Measurements from ENCODE around the gene OSBPL6. TPM values are rescaled to one million over a fixed set of nuclear protein-coding genes. Genes with fewer than 3 reads are reported as not detected.

OSBPL6 gene
- total and polyA plus RNA-seq, 9 of the 15 experiments (the other 6 are each of a cell fraction or from before 2014, with no cell fraction given), result 3.4 to 12.7 (median 9.3) TPM

DNA sequence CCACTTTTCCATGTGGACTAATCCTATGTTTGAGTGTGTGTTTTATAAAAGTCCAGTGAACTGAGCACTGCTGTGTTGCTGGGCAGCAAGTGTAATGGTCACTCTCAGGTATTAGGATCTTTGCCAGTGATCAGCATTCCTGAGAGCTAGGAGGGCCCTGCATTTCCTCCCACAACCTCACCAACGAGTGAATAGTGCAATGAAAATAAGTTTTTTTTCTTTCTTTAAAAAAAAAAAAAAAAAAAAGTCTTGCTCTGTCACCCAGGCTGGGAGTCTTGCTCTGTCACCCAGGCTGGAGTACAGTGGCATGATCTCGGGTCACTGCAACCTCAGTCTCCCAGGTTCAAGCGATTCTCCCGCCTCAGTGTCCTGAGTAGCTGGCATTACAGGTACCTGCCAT, 6.5 kb upstream of the OSBPL6 start:
- H4K20me1 ChIP-seq (replicated peaks; ENCODE audit: control insufficient read depth, insufficient read depth, low read length), result no peaks in the 10 kb centered on the region
- FAIRE-seq (no peak), ATAC-seq (no peak), DNase-seq (ENCODE audit: extremely low read depth in 1 of 4, low spot score in 3 of 4) (no peak)
- intact Hi-C loops (cut with micrococcal nuclease), result no loop called here
- H3K9me1 ChIP-seq (ENCODE audit: control insufficient read depth, insufficient read depth, low read length), result no peaks in the 10 kb centered on the region
- TF ChIP-seq DIDO1 (tag; IDR thresholded peaks at IDR 0.05; ENCODE audit: low read depth), result no peak
- no peak for TF ChIP-seq TOE1 (IDR thresholded peaks at IDR 0.05; ENCODE audit: borderline replicate concordance)
- no peak for TF ChIP-seq TOE1 (CRISPR knock-in tag; IDR thresholded peaks at IDR 0.05; ENCODE audit: borderline replicate concordance, low read depth)
- TF ChIP-seq ZNF232 (CRISPR knock-in tag; IDR thresholded peaks at IDR 0.05), result no peak
- no peak for TF ChIP-seq MEF2A (IDR thresholded peaks at IDR 0.05; ENCODE audit: control insufficient read depth, low read depth, low read length)
- TF ChIP-seq FOXJ2 (tag; IDR thresholded peaks at IDR 0.05), result no peak
- TF ChIP-seq U2AF1 (optimal IDR thresholded peaks at IDR 0.05; ENCODE audit: low read depth, low read length), result no peak
- no peak for TF ChIP-seq CCNT2 (IDR thresholded peaks at IDR 0.05; ENCODE audit: borderline replicate concordance, extremely low read depth, insufficient read length, low read depth, low read length)
- TF ChIP-seq IFI16 (CRISPR knock-in tag; IDR thresholded peaks at IDR 0.05), result no peak
- no peak for TF ChIP-seq PURB (CRISPR knock-in tag; IDR thresholded peaks at IDR 0.05; ENCODE audit: low read depth)
- TF ChIP-seq WHSC1 (IDR thresholded peaks at IDR 0.05; ENCODE audit: low read length), result no peak
- no peak for TF ChIP-seq TGIF2 (CRISPR knock-in tag; IDR thresholded peaks at IDR 0.05)
- no peak for TF ChIP-seq ZNF699 (CRISPR knock-in tag; IDR thresholded peaks at IDR 0.05; ENCODE audit: insufficient replicate concordance)
- TF ChIP-seq NELFE (IDR thresholded peaks at IDR 0.05; ENCODE audit: insufficient read depth, insufficient read length), result no peak
- TF ChIP-seq STAT5A (IDR thresholded peaks at IDR 0.05; ENCODE audit: borderline replicate concordance, low read length), result no peak
- no peak for TF ChIP-seq KAT2B (IDR thresholded peaks at IDR 0.05; ENCODE audit: low read depth, low read length)
- TF ChIP-seq ZBTB43 (CRISPR knock-in tag; IDR thresholded peaks at IDR 0.05), result no peak
- no peak for TF ChIP-seq CTBP1 (IDR thresholded peaks at IDR 0.05; ENCODE audit: borderline replicate concordance)
- no peak for TF ChIP-seq ZNF583 (CRISPR knock-in tag; IDR thresholded peaks at IDR 0.05)
- CTCF ChIA-PET (ENCODE audit: low intra/inter-chr PET ratio), result no interaction called here
- POLR2A ChIA-PET, result no interaction called here
- no peaks in the 10 kb centered on the region for H3K9me3 ChIP-seq (replicated peaks; ENCODE audit: control insufficient read depth, insufficient read depth, low read depth, low read length)
- no peaks in the 10 kb centered on the region for H3K4me1 ChIP-seq (replicated peaks in 1 of 2; ENCODE audit: control insufficient read depth in 2 of 2, insufficient read depth in 2 of 2, low read length in 2 of 2)
- H3K27me3 ChIP-seq (ENCODE audit: control insufficient read depth in 2 of 2, insufficient read depth in 2 of 2, low read length in 2 of 2), result peaks cover 0 to 3% of the 10 kb centered on the region in 2 experiments; a peak in 1 of 5 replicates
- H3K27ac ChIP-seq (ENCODE audit: extremely low read depth, low read depth, low read length), result no peak overlapping the region
- WGBS (ENCODE audit: insufficient coverage, low coverage, missing lambda C conversion rate), result 16% methylated on average over 4 of the region's 4 CpGs
- no peak overlapping the region for H3K4me2 ChIP-seq (ENCODE audit: insufficient read depth, low read length)
- BruUV-seq (replicated peaks), result no TSS peak
- in situ Hi-C loops (cut with MboI), result no loop called here
- H3K4me3 ChIP-seq, result no peak overlapping the region
- no peaks in the 10 kb centered on the region for H3K79me2 ChIP-seq (ENCODE audit: control insufficient read depth, insufficient read depth, low read length)
- H2AFZ ChIP-seq (ENCODE audit: low read depth, low read length), result no peak overlapping the region
- H3K9ac ChIP-seq (ENCODE audit: insufficient read depth in 1 of 2, low read depth in 2 of 2, low read length in 2 of 2), result no peak overlapping the region
- H3K36me3 ChIP-seq (ENCODE audit: control insufficient read depth, insufficient read depth, low read length), result no peaks in the 10 kb centered on the region
